Activated B cell treated with CpG ODN at 0.5 μM for 24 hours (primary cell): ENCODE data around the gene VPS37C. TPM values are rescaled to one million over a fixed set of nuclear protein-coding genes. Genes with fewer than 3 reads are reported as not detected.

Source experiments
- ATAC-seq: fragments of 200-7000 bp; cut with Tn5 transposase; one replicate; pipeline ENCODE4 v1.10.0; 2021; ENCODE audit warnings: low read depth, mild to moderate bottlenecking, moderate library complexity
- CTCF ChIA-PET: fragments of 350-600 bp; sonication (Branson Sonifier 250); formaldehyde crosslinking; loops from one replicate; lab custom pipeline; 2021; ENCODE audit warnings: antibody characterized with exemption; lab: Charles Lee
- POLR2A ChIA-PET: fragments of 350-600 bp; sonication (Branson Sonifier 250); formaldehyde crosslinking; loops from one replicate; lab custom pipeline; 2021; ENCODE audit warnings: antibody characterized with exemption; lab: Charles Lee
- DNase-seq: peaks from one replicate; pipeline ENCODE4 v3.0.0; 2022
- H3K27ac Mint-ChIP-seq: one replicate; pipeline ENCODE4 v1.8.0; 2020; ENCODE audit warnings: mixed read lengths
- H3K27me3 Mint-ChIP-seq: one replicate; pipeline ENCODE4 v1.8.0; 2021; ENCODE audit warnings: mixed read lengths
- H3K36me3 Mint-ChIP-seq: one replicate; pipeline ENCODE4 v1.8.0; 2021; ENCODE audit warnings: low read depth, mixed read lengths
- H3K4me1 Mint-ChIP-seq: one replicate; pipeline ENCODE4 v1.8.0; 2021; ENCODE audit warnings: mixed read lengths
- H3K4me3 Mint-ChIP-seq: one replicate; pipeline ENCODE4 v1.8.0; 2020; ENCODE audit warnings: mild to moderate bottlenecking, mixed read lengths
- H3K9me3 Mint-ChIP-seq: one replicate; pipeline ENCODE4 v1.8.0; 2020; ENCODE audit warnings: mixed read lengths
- CTCF ChIP-seq: fragments of 200-600 bp; IDR thresholded peaks from one replicate; pipeline ENCODE4 v1.8.0; 2022; ENCODE audit warnings: antibody characterized with exemption, mild to moderate bottlenecking
- intact Hi-C: fragments of 100-400 bp; cut with micrococcal nuclease; formaldehyde crosslinking; loops from one replicate; pipeline ENCODE4 v1.15.1; 2024
- total RNA-seq: library from RNA; stranded (reverse); gene quantifications from 2 replicates; pipeline ENCODE4 v1.2.3, GENCODE V29; 2022

VPS37C gene
- total RNA-seq, 1 donor from 2014 or later = 18.1 TPM

- ATAC-seq = no peak
- Mint-ChIP-seq H3K4me3 (no peak overlapping the region), H3K4me1 (peaks cover 13% of the 10 kb centered on the region), H3K9me3 (no peaks in the 10 kb centered on the region), H3K27ac (no peak overlapping the region), H3K27me3 (no peaks in the 10 kb centered on the region), H3K36me3 (no peaks in the 10 kb centered on the region)
- DNase-seq = no peak
- ChIA-PET CTCF (no interaction called here), POLR2A (no interaction called here)
- TF ChIP-seq CTCF = no peak
- intact Hi-C loops = no loop called here
These were observed 50.8 kb downstream of the VPS37C start for GRCh38 chr11:61110255-61111049.

DNA sequence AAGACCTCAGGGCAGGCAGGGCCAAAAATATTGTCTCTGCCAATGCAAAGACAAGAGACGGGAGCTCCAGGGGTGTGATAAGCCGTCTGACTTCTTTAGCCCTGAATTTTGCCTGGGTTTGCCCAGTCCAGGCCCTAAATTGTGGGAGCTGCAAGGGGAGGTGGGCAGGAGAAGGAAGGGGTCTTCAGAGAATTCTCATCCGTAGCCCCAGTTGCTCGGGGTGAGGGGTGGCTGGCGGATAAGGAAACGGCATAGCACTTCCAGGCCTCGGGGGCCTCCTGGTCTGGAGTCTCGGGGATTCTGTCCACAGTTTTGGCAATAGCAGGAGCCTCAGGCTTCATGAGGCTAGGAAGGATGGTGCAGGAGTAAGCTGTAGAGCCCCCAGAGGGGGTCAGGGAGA, 51.6 kb downstream of the VPS37C start:
- H3K4me1 Mint-ChIP-seq = peaks cover 6% of the 10 kb centered on the region
- intact Hi-C loops = no loop called here
- no peak for TF ChIP-seq CTCF
- no peak for ATAC-seq
- H3K4me3 Mint-ChIP-seq = no peak overlapping the region
- H3K36me3 Mint-ChIP-seq = no peaks in the 10 kb centered on the region
- POLR2A ChIA-PET = interaction anchor here (0.6 kb wide), 1 partner anchor 83 kb away, joined by 3 read pairs; no protein-coding TSS in a partner anchor
- CTCF ChIA-PET = no interaction called here
- DNase-seq = no peak
- H3K9me3 Mint-ChIP-seq = no peaks in the 10 kb centered on the region
- no peaks in the 10 kb centered on the region for H3K27me3 Mint-ChIP-seq
- H3K27ac Mint-ChIP-seq = no peak overlapping the region

DNA sequence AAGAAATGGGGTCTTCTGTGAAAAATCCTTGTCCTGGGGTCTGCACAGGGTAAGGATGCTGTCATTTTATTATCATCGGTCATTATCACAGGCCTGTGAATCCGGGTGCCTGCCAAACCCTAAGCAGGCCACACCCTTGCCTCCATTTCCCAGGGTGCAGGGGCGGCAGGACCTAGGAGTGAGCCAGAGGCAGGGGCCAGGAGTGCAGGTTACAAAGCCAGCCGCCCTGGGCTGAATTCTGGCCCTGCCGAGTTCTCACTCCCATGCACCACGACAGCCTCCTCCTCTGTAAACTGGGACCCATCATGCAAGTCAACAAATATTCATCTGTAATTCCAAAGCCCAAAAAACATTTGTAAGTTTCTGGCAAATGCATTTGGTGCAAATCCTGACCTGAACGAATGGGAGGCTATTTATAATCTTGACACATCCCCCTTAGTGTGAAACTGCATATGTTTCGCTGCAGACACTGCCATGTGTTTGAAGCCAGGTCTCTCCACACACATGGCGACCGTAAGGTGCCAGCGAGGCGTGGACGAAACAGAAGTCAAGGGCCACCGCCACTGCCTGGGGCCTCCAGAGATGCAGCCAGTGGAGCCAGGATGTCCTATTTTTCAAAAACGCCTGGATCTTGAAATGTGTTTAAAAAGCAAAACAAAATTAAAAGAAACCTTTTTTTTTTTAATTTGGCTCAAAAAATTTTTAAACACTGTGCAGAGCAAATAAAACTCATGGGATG, 52.2 kb downstream of the VPS37C start:
- Mint-ChIP-seq H3K4me1 (peaks cover 6% of the 10 kb centered on the region), H3K27ac (no peak overlapping the region), H3K36me3 (no peaks in the 10 kb centered on the region), H3K27me3 (no peaks in the 10 kb centered on the region), H3K9me3 (no peaks in the 10 kb centered on the region), H3K4me3 (no peak overlapping the region)
- ChIA-PET POLR2A (interaction anchor here (0.6 kb wide), 1 partner anchor 83 kb away, joined by 3 read pairs; no protein-coding TSS in a partner anchor), CTCF (no interaction called here)
- DNase-seq (no peak), ATAC-seq (no peak)
- TF ChIP-seq CTCF = no peak
- intact Hi-C loops = no loop called here

DNA sequence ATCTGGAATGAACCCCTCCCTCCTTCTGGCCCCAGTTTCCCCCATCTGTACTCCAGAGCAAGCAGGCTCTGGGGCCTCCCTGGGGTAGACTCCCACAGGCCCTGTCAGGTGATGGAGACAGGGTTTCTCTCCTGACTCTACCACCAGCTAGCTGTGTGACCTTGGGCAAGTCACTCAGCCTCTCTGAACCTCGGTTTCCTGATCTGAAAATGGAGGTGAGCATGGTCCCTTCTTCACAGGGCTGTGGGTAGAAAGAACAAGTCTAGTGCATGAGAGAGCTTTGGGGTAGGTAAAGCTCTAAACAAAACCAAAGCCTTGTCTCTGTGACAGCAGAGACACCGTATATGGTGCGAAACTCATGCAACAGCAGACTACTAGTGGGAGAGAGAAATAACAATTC, 53.3 kb downstream of the VPS37C start:
- TF ChIP-seq CTCF = no peak
- Mint-ChIP-seq H3K4me1 (peaks cover 14% of the 10 kb centered on the region), H3K27ac (no peak overlapping the region), H3K27me3 (no peaks in the 10 kb centered on the region), H3K36me3 (no peaks in the 10 kb centered on the region), H3K9me3 (no peaks in the 10 kb centered on the region), H3K4me3 (no peak overlapping the region)
- ChIA-PET POLR2A (no interaction called here), CTCF (no interaction called here)
- intact Hi-C loops = no loop called here
- DNase-seq (no peak), ATAC-seq (no peak)

- ChIA-PET POLR2A (no interaction called here), CTCF (no interaction called here)
- no peak for TF ChIP-seq CTCF
- DNase-seq (no peak), ATAC-seq (no peak)
- no peaks in the 10 kb centered on the region for H3K27me3 Mint-ChIP-seq
- H3K4me1 Mint-ChIP-seq = peaks cover 13% of the 10 kb centered on the region
- H3K9me3 Mint-ChIP-seq = no peaks in the 10 kb centered on the region
- H3K4me3 Mint-ChIP-seq = no peak overlapping the region
- no peaks in the 10 kb centered on the region for H3K36me3 Mint-ChIP-seq
- no peak overlapping the region for H3K27ac Mint-ChIP-seq
- intact Hi-C loops = no loop called here
These were observed 54.2 kb downstream of the VPS37C start for GRCh38 chr11:61106894-61107470.
